B cell (primary cell): Measurements from ENCODE around the gene MYO5C.

Source experiments
- CTCF ChIP-seq: fragments of 200-600 bp; IDR thresholded peaks from one replicate; pipeline ENCODE4 v1.8.0; 2022; ENCODE audit warnings: antibody characterized with exemption, mild to moderate bottlenecking
- EZH2 ChIP-seq: IDR thresholded peaks from 2 replicates; pipeline ENCODE4 v1.6.1; 2012; ENCODE audit warnings: borderline replicate concordance, low read depth, mild to moderate bottlenecking, moderate library complexity, low read length; ENCODE audit not compliant: insufficient read depth, poor library complexity, severe bottlenecking

DNA sequence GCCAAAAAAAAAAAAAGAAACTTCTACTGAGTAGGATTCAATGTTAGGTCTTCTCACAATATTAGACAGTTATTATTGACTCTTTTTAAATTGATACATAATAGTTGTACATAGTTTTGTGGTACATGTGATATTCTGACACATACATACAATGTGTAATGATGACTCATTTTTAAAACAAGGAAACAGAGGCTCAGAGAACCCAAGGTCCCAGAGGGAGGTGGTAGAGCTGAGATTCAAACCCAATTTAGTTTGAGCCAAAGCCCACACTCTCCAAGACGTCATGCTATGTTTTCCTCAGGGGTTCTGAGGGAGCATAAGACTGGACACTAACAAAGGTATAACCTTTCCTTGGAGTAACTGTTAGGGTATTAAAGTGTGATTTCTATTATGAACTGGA, 40.6 kb downstream of the MYO5C start:
- TF ChIP-seq CTCF (no peak), EZH2 (no peak)
